Body of pancreas (tissue), 4 donors: ENCODE results near the gene VAV2. TPM values are rescaled to one million over a fixed set of nuclear protein-coding genes. Genes with fewer than 3 reads are reported as not detected.

Experiments used
- ATAC-seq: fragments of 150-250 bp; one replicate; pipeline ENCODE4 v1.9.1; 2016
- DNase-seq, 4 donors: peaks; one replicate each; pipeline ENCODE4 v3.0.0-alpha.2; 2019
- H3K27ac ChIP-seq, 4 donors: fragments of 200-600 bp; sonication (generic); 1 replicate in 3 of 4; 2 replicates in 1 of 4; pipeline versions ENCODE4 v1.5.1 to v1.6.1; 2016 to 2019; ENCODE audit warnings: mild to moderate bottlenecking in 1 of 4, mixed read lengths in 1 of 4, moderate library complexity in 1 of 4
- H3K27me3 ChIP-seq, 2 donors: fragments of 200-600 bp; sonication (generic); one replicate each; pipeline ENCODE4 v1.6.0; 2016; ENCODE audit warnings: mild to moderate bottlenecking in 1 of 2
- H3K36me3 ChIP-seq, 2 donors: fragments of 200-600 bp; sonication (generic); replicated peaks in 1 of 2; 2 replicates each; pipeline ENCODE4 v1.5.1; 2016; ENCODE audit warnings: low read depth in 2 of 2; ENCODE audit not compliant: insufficient read depth in 1 of 2
- H3K4me1 ChIP-seq: fragments of 200-600 bp; sonication (generic); one replicate; pipeline ENCODE4 v1.6.0; 2016
- H3K4me3 ChIP-seq, 2 donors: fragments of 200-600 bp; sonication (generic); 1 replicate in 1 of 2; 2 replicates in 1 of 2; pipeline ENCODE4 v1.5.1; 2016 to 2019
- H3K9me3 ChIP-seq, 3 donors: fragments of 200-600 bp; sonication (generic); 1 replicate in 2 of 3; 2 replicates in 1 of 3; pipeline ENCODE4 v1.5.1; 2016
- CTCF ChIP-seq, 7 experiments: fragments of 450-650 bp in 4 of 7; fragments of 200-600 bp in 3 of 7; sonication (generic) in 3 of 7; IDR thresholded peaks; one replicate each; pipeline ENCODE4 v1.5.1; 2016 to 2019; ENCODE audit warnings: antibody characterized with exemption in 7 of 7
- POLR2A ChIP-seq, 3 donors: fragments of 450-650 bp; IDR thresholded peaks; one replicate each; pipeline ENCODE4 v1.6.1; 2016; ENCODE audit warnings: antibody characterized with exemption in 3 of 3, mild to moderate bottlenecking in 2 of 3
- WGBS, 2 donors: methylation state at CpG; one replicate each; pipeline ENCODE4 v1.1.5; 2017; 5-methylcytosine and 5-hydroxymethylcytosine counted together
- intact Hi-C: fragments of 100-400 bp; cut with DNase I; formaldehyde crosslinking; loops from one replicate; pipeline ENCODE4 v1.15.1; 2023
- total RNA-seq, 2 donors: library from RNA; depleted of rRNA; stranded (reverse); fragments of >200 nt; gene quantifications; one replicate each; pipeline ENCODE4 v1.1.0, GENCODE V29; 2016

VAV2 gene
- total RNA-seq, 2 donors from 2014 or later = 31.6 to 32.3 TPM

GRCh38 chr9:133718563-133719315 is 273.4 kb downstream of the VAV2 start:
- intact Hi-C loops = no loop called here
- Histone ChIP-seq H3K27ac (no peak overlapping the region), H3K27me3 (no peaks in the 10 kb centered on the region), H3K9me3 (no peaks in the 10 kb centered on the region), H3K4me1 (no peaks in the 10 kb centered on the region), H3K36me3 (no peaks in the 10 kb centered on the region), H3K4me3 (no peak overlapping the region)
- DNase-seq (peak in 1 of 4 donors; percentile 8), ATAC-seq (no peak)
- 89 to 93% methylated on average over 12 to 15 of the region's 15 CpGs for WGBS, 2 donors
- TF ChIP-seq POLR2A (IDR thresholded peaks at IDR 0.05) = no peak
- TF ChIP-seq CTCF (IDR thresholded peaks at IDR 0.05) = no peak

- no peaks in the 10 kb centered on the region for H3K4me1 ChIP-seq
- peak in 1 of 4 donors; percentile 9 for DNase-seq
- no peaks in the 10 kb centered on the region for H3K9me3 ChIP-seq
- H3K27me3 ChIP-seq = no peaks in the 10 kb centered on the region
- TF ChIP-seq CTCF (IDR thresholded peaks at IDR 0.05) (no peak), POLR2A (IDR thresholded peaks at IDR 0.05) (no peak)
- 91 to 98% methylated on average over 6 to 20 of the region's 20 CpGs for WGBS, 2 donors
- no peak for ATAC-seq
- intact Hi-C loops = no loop called here
- H3K27ac ChIP-seq = no peak overlapping the region
- no peak overlapping the region for H3K4me3 ChIP-seq
- H3K36me3 ChIP-seq = no peaks in the 10 kb centered on the region
Measured at GRCh38 chr9:133717113-133718031, 274.8 kb downstream of the VAV2 start.

- H3K27ac ChIP-seq = peak overlapping the region in 1 of 4 donors; percentile 50
- no peak for TF ChIP-seq CTCF (IDR thresholded peaks at IDR 0.05)
- TF ChIP-seq POLR2A (IDR thresholded peaks at IDR 0.05) = no peak
- 77 to 81% methylated on average over 5 to 7 of the region's 8 CpGs for WGBS, 2 donors
- no peaks in the 10 kb centered on the region for H3K36me3 ChIP-seq
- intact Hi-C loops = no loop called here
- H3K9me3 ChIP-seq = no peaks in the 10 kb centered on the region
- no peaks in the 10 kb centered on the region for H3K27me3 ChIP-seq
- H3K4me1 ChIP-seq = no peaks in the 10 kb centered on the region
- ATAC-seq (no peak), DNase-seq (peak in 1 of 4 donors; percentile 9)
- no peak overlapping the region for H3K4me3 ChIP-seq
Measured at GRCh38 chr9:133716564-133717112, 275.5 kb downstream of the VAV2 start.

- DNase-seq (peak in 1 of 4 donors; percentile 12), ATAC-seq (peak; percentile 10)
- Histone ChIP-seq H3K27me3 (no peaks in the 10 kb centered on the region), H3K36me3 (no peaks in the 10 kb centered on the region), H3K9me3 (no peaks in the 10 kb centered on the region), H3K4me3 (no peak overlapping the region), H3K4me1 (no peaks in the 10 kb centered on the region), H3K27ac (peak overlapping the region in 2 of 4 donors; percentile 16 to 50)
- intact Hi-C loops = no loop called here
- TF ChIP-seq POLR2A (IDR thresholded peaks at IDR 0.05) = no peak
- TF ChIP-seq CTCF (IDR thresholded peaks at IDR 0.05) = no peak
- 72 to 78% methylated on average over 3 to 15 of the region's 21 CpGs for WGBS, 2 donors
Measured at GRCh38 chr9:133715866-133716563, 276.1 kb downstream of the VAV2 start.
